ENCODE data around the gene ELOVL1.

The ELOVL1 gene

GRCh38 chr1:43358121-43358745 lies 9.6 kb downstream of the ELOVL1 start:
- no peak for DNase-seq (ENCODE audit: low read depth in 3 of 3, low spot score in 1 of 3)

- DNase-seq (ENCODE audit: low read depth in 3 of 3, low spot score in 1 of 3): no peak
Measured at GRCh38 chr1:43357251-43357650, 10.6 kb downstream of the ELOVL1 start.

- DNase-seq (ENCODE audit: low read depth in 3 of 3, low spot score in 1 of 3): no peak
Measured at GRCh38 chr1:43354936-43355335, 12.9 kb downstream of the ELOVL1 start.

- DNase-seq (ENCODE audit: low read depth in 3 of 3, low spot score in 1 of 3): no peak
Measured at GRCh38 chr1:43354471-43354870, 13.3 kb downstream of the ELOVL1 start.

GRCh38 chr1:43352881-43353280 lies 14.9 kb downstream of the ELOVL1 start:
- no peak for DNase-seq (ENCODE audit: low read depth in 3 of 3, low spot score in 1 of 3)

GRCh38 chr1:43352351-43352705 lies 15.5 kb downstream of the ELOVL1 start:
- DNase-seq (ENCODE audit: low read depth in 3 of 3, low spot score in 1 of 3): no peak

- no peak for DNase-seq (ENCODE audit: low read depth in 3 of 3, low spot score in 1 of 3)
Measured at GRCh38 chr1:43351421-43352350, 16.1 kb downstream of the ELOVL1 start.

GRCh38 chr1:43350976-43351375 lies 16.8 kb downstream of the ELOVL1 start:
- DNase-seq (ENCODE audit: low read depth in 3 of 3, low spot score in 1 of 3): no peak

GRCh38 chr1:43349594-43350306 lies 18.1 kb downstream of the ELOVL1 start:
- no peak for DNase-seq (ENCODE audit: low read depth in 3 of 3, low spot score in 1 of 3)

GRCh38 chr1:43348809-43349593 lies 18.8 kb downstream of the ELOVL1 start:
- peak in 2 of 3 donors; percentile 20 to 23 for DNase-seq (ENCODE audit: low read depth in 3 of 3, low spot score in 1 of 3)

GRCh38 chr1:43348343-43348808 lies 19.4 kb downstream of the ELOVL1 start:
- DNase-seq (ENCODE audit: low read depth in 3 of 3, low spot score in 1 of 3): no peak

GRCh38 chr1:43346636-43347035 lies 21.2 kb downstream of the ELOVL1 start:
- no peak for DNase-seq (ENCODE audit: low read depth in 3 of 3, low spot score in 1 of 3)

GRCh38 chr1:43345120-43345519 lies 22.7 kb downstream of the ELOVL1 start:
- no peak for DNase-seq (ENCODE audit: low read depth in 3 of 3, low spot score in 1 of 3)

- no peak for DNase-seq (ENCODE audit: low read depth in 3 of 3, low spot score in 1 of 3)
Measured at GRCh38 chr1:43344267-43344850, 23.5 kb downstream of the ELOVL1 start.

- no peak for DNase-seq (ENCODE audit: low read depth in 3 of 3, low spot score in 1 of 3)
Measured at GRCh38 chr1:43340559-43340958, 27.3 kb downstream of the ELOVL1 start.

GRCh38 chr1:43339584-43340232 lies 28.1 kb downstream of the ELOVL1 start:
- DNase-seq (ENCODE audit: low read depth in 3 of 3, low spot score in 1 of 3): no peak

- DNase-seq (ENCODE audit: low read depth in 3 of 3, low spot score in 1 of 3): no peak
Measured at GRCh38 chr1:43338001-43338400, 29.8 kb downstream of the ELOVL1 start.

GRCh38 chr1:43337588-43337987 lies 30.2 kb downstream of the ELOVL1 start, which contains the start of gene MPL:
Gene MPL (plus strand): TSS chr1:43337818. CDS start chr1:43337849, 31 bp downstream.
- DNase-seq (ENCODE audit: low read depth in 3 of 3, low spot score in 1 of 3): no peak

GRCh38 chr1:43334453-43335205 lies 33.2 kb downstream of the ELOVL1 start:
- no peak for DNase-seq (ENCODE audit: low read depth in 3 of 3, low spot score in 1 of 3)

All from stimulated activated CD4-positive, alpha-beta T cell treated with anti-CD3 and anti-CD28 coated beads, TNF-alpha, amount 100 ng/mL, for 1 hour (primary cell).